Fibroblast of villous mesenchyme (primary cell): ENCODE results near the gene MAN1B1. TPM values are rescaled to one million over a fixed set of nuclear protein-coding genes. Genes with fewer than 3 reads are reported as not detected.

Source experiments
- DNase-seq: peaks from one replicate; pipeline ENCODE4 v3.0.0-alpha.2; 2010; ENCODE audit warnings: low read depth
- H3K4me3 ChIP-seq: 2 replicates; pipeline ENCODE4 v1.5.1; 2011; ENCODE audit warnings: low read depth, mild to moderate bottlenecking, low read length
- total RNA-seq: library from RNA; depleted of rRNA; stranded (reverse); fragments of >200 nt; gene quantifications from 2 replicates; pipeline ENCODE4 v1.2.3, GENCODE V29; 2012
- TF ChIP-seq, protein P1 (sequence below): IDR thresholded peaks from 2 replicates; pipeline ENCODE4 v1.5.1; 2012; ENCODE audit warnings: low read depth, mild to moderate bottlenecking, low read length; ENCODE audit not compliant: insufficient read depth

MAN1B1 gene
- total RNA-seq, 1 donor: 65.6 TPM

DNA sequence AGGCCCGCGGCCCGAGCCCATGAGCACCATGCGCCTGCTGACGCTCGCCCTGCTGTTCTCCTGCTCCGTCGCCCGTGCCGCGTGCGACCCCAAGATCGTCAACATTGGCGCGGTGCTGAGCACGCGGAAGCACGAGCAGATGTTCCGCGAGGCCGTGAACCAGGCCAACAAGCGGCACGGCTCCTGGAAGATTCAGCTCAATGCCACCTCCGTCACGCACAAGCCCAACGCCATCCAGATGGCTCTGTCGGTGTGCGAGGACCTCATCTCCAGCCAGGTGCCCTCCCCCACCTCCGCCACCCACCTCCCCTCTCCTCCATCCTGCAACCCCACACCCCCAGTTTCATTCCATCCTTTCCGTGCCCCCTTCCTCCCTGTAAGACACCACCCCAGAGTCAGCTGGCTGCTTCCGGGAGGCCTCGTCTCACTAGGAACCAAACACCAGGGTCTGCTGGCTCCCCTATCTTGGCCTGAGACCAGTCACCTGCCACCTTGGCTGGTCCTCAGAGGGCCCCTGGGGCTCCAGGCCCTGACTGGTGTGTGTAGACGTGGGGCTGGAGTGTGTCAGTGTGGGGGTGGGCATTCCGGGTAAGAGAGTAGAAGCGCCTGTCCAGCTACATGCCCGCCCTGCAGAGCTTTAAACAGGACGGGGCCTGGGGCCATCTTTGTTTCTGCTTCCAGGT lies 52.8 kb downstream of the MAN1B1 start:
- DNase-seq: no peak
- no peak overlapping the region for H3K4me3 ChIP-seq
- TF ChIP-seq, protein P1, sequence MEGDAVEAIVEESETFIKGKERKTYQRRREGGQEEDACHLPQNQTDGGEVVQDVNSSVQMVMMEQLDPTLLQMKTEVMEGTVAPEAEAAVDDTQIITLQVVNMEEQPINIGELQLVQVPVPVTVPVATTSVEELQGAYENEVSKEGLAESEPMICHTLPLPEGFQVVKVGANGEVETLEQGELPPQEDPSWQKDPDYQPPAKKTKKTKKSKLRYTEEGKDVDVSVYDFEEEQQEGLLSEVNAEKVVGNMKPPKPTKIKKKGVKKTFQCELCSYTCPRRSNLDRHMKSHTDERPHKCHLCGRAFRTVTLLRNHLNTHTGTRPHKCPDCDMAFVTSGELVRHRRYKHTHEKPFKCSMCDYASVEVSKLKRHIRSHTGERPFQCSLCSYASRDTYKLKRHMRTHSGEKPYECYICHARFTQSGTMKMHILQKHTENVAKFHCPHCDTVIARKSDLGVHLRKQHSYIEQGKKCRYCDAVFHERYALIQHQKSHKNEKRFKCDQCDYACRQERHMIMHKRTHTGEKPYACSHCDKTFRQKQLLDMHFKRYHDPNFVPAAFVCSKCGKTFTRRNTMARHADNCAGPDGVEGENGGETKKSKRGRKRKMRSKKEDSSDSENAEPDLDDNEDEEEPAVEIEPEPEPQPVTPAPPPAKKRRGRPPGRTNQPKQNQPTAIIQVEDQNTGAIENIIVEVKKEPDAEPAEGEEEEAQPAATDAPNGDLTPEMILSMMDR: no peak

DNA sequence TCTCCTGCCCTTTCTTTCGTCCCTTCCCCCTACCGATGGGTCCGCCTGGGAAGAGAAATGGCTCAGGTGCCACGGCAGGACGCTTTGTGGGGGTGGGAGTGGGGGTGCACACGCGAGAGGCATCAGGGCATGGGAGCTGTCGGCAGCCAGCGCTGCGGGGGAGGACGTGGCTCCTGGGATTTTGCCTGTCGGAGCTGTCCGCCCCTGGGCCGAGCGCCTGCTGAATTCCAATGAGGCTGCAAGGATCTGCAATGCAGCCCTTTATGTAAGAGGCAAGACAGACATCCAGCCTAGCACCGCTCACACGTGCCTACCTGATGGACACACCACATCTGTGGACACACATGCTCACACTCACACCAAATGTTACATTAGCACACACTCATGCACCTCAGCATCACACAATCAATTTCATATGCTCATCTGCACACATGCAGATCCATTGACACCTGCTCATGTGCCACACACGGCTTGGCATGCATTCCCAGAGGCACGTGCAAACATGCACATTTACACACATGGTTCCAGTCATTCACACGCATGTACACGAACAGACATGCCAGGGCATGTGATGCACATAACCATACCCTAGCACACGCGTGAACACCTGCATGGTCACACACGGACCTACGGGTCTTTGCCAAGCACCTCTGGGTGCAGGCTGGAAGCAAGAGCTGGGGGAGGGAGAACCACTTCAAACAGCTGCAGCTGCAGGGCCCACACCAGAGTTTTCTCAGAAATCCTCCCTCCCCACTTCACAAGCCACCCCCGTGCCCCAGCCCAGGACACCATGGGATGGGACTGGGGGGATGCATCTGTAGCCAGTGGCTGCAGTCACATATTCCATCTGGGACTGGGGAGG lies 53.6 kb downstream of the MAN1B1 start:
- DNase-seq: no peak
- no peak overlapping the region for H3K4me3 ChIP-seq
- TF ChIP-seq, protein P1: no peak

- TF ChIP-seq, protein P1: no peak
- no peak overlapping the region for H3K4me3 ChIP-seq
- DNase-seq: no peak
Measured at GRCh38 chr9:137141050-137141810, 54.4 kb downstream of the MAN1B1 start.

DNA sequence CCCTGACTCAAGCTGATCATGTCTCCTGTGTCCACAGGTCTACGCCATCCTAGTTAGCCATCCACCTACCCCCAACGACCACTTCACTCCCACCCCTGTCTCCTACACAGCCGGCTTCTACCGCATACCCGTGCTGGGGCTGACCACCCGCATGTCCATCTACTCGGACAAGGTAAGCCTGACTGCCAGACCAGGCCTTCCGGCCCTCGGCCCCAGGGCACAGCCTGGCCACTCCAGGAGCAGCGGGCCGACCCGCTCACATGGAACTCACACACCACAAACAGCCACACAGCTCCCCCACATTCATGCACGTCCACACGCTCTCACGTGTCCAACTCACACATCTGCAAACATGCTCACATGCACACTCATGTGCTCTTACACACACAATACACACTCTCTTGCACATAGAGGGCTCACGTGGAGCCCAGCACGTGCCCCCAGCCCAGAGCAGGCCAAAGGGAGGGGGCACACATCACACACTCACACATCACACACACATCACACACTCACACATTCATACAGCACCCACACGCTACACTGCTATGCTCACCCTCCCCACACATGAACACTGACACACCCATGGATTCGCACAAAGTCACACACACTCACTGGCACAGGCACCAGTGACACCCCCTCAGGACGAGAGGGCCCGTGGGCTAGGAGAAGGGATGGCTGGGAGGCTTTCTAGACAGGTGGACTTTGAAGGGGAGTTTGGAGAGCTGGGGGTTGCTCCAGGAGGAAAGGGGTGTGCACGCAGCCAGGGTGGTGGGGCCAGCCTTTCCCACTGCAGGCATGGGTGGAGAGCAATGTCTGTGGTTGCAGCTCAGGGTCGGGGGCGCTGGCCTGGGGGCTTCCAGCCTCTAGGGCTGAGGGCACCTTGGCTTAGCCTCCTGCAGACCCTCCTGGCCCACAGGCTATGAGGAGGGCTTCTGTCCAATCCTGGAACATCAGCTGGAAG lies 55.5 kb downstream of the MAN1B1 start:
- no peak overlapping the region for H3K4me3 ChIP-seq
- DNase-seq: no peak
- TF ChIP-seq, protein P1: no peak

- DNase-seq: no peak
- TF ChIP-seq, protein P1: no peak
- no peak overlapping the region for H3K4me3 ChIP-seq
Measured at GRCh38 chr9:137143459-137143858, 56.7 kb downstream of the MAN1B1 start.
